Stomach (tissue), 9 donors: Measurements from ENCODE around the gene MALRD1. TPM values are rescaled to one million over a fixed set of nuclear protein-coding genes. Genes with fewer than 3 reads are reported as not detected.

Experiments used
- DNase-seq, 2 donors: peaks; one replicate each; pipeline versions ENCODE4 v3.0.0 to v3.0.0-alpha.2; 2013 to 2019
- H3K27ac ChIP-seq, 5 donors: fragments of 200-600 bp in 4 of 5; sonication (generic) in 4 of 5; one replicate each; pipeline ENCODE4 v1.5.1; 2013 to 2019; ENCODE audit warnings: mild to moderate bottlenecking in 1 of 5, moderate library complexity in 1 of 5
- H3K27me3 ChIP-seq, 3 donors: fragments of 200-600 bp; sonication (generic); one replicate each; pipeline ENCODE4 v1.5.1; 2017 to 2019; ENCODE audit warnings: mixed run types in 1 of 3
- H3K36me3 ChIP-seq, 4 donors: fragments of 200-600 bp; sonication (generic); 1 replicate in 3 of 4; 2 replicates in 1 of 4; pipeline ENCODE4 v1.5.1; 2016 to 2019
- H3K4me1 ChIP-seq, 4 donors: fragments of 200-600 bp; sonication (generic); one replicate each; pipeline ENCODE4 v1.5.1; 2016 to 2019
- H3K4me3 ChIP-seq, 4 donors: fragments of 200-600 bp; sonication (generic) in 3 of 4; one replicate each; pipeline ENCODE4 v1.5.1; 2016 to 2019; ENCODE audit warnings: mild to moderate bottlenecking in 1 of 4
- H3K9me3 ChIP-seq, 4 donors: fragments of 200-600 bp; sonication (generic); one replicate each; pipeline ENCODE4 v1.5.1; 2016 to 2019
- EP300 ChIP-seq: sonication (generic); formaldehyde crosslinking; IDR thresholded peaks from one replicate; pipeline ENCODE4 v1.6.1; 2017; ENCODE audit warnings: antibody characterized with exemption
- POLR2A ChIP-seq, 4 donors: fragments of 450-650 bp; IDR thresholded peaks; one replicate each; pipeline ENCODE4 v1.6.1; 2016; ENCODE audit warnings: antibody characterized with exemption in 4 of 4, control low read depth in 2 of 4, mild to moderate bottlenecking in 1 of 4, moderate library complexity in 1 of 4
- POLR2AphosphoS5 ChIP-seq, 3 donors: sonication (generic); formaldehyde crosslinking; IDR thresholded peaks; one replicate each; pipeline ENCODE4 v1.6.1; 2016; ENCODE audit warnings: antibody characterized with exemption in 3 of 3
- WGBS, 5 donors: extraction: QIAGEN DNeasy Blood & Tissue Kit in 3 of 5; methylation state at CpG; one replicate each; pipeline versions ENCODE4 v1.1.5 to v1.1.7; 2013 to 2018; 5-methylcytosine and 5-hydroxymethylcytosine counted together
- intact Hi-C: fragments of 100-400 bp; cut with DNase I; formaldehyde crosslinking; loops from one replicate; pipeline ENCODE4 v1.15.1; 2023; ENCODE audit warnings: low total_unique reads
- polyA plus RNA-seq, 3 donors: library from polyadenylated mRNA; stranded (reverse); fragments of 200-250 nt; gene quantifications; one replicate each; pipeline ENCODE4 v1.2.3, GENCODE V29; 2013
- total RNA-seq, 5 donors: library from RNA; depleted of rRNA; stranded (reverse); fragments of >200 nt; gene quantifications; one replicate each; pipeline versions ENCODE4 v1.1.0 to v1.2.3, GENCODE V29; 2014 to 2016
- TF ChIP-seq, protein P1 (sequence below), 7 experiments: fragments of 450-650 bp in 4 of 7; fragments of 200-600 bp in 3 of 7; sonication (generic) in 3 of 7; IDR thresholded peaks; one replicate each; pipeline ENCODE4 v1.5.1; 2016 to 2019; ENCODE audit warnings: antibody characterized with exemption in 7 of 7, control low read depth in 2 of 7, mild to moderate bottlenecking in 1 of 7
- donor health status: healthy with polysubstance abuse.
- donor health status: Bipolar disorder and iron deficiency.
- donor health status: healthy.

The MALRD1 gene
- total and polyA plus RNA-seq, 8 donors: 0.10 to 9.7 (median 0.94) TPM; not detected in 2

DNA sequence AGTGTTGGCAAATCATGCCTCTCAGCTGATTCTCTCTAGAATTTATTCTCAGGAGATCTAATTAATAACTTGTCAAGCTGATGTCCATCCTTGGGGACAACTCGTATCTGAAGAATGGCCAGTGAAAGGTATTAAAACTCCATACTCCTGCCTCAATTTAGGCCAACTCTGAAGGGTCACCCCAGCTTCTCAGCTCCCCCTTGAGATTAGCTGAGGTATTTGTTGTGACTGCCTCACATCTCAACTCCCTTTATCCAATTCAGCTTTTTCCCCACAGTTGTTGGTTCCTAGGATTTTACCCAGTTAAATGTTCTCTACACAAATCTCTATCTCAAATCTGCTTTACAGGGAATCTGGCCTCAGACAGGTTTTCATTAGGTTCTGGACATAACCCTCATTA is 182.4 kb downstream of the MALRD1 start:
- peaks cover 0 to 32% (median 4%) of the 10 kb centered on the region in 4 donors for H3K9me3 ChIP-seq
- DNase-seq: no peak
- no peak overlapping the region for H3K27ac ChIP-seq
- H3K4me3 ChIP-seq: no peak overlapping the region
- H3K27me3 ChIP-seq: no peaks in the 10 kb centered on the region
- H3K36me3 ChIP-seq: no peaks in the 10 kb centered on the region
- intact Hi-C loops: no loop called here
- WGBS, 5 donors: 55 to 84% (median 79%) methylated on average over 1 of the region's 1 CpG
- TF ChIP-seq, protein P1, sequence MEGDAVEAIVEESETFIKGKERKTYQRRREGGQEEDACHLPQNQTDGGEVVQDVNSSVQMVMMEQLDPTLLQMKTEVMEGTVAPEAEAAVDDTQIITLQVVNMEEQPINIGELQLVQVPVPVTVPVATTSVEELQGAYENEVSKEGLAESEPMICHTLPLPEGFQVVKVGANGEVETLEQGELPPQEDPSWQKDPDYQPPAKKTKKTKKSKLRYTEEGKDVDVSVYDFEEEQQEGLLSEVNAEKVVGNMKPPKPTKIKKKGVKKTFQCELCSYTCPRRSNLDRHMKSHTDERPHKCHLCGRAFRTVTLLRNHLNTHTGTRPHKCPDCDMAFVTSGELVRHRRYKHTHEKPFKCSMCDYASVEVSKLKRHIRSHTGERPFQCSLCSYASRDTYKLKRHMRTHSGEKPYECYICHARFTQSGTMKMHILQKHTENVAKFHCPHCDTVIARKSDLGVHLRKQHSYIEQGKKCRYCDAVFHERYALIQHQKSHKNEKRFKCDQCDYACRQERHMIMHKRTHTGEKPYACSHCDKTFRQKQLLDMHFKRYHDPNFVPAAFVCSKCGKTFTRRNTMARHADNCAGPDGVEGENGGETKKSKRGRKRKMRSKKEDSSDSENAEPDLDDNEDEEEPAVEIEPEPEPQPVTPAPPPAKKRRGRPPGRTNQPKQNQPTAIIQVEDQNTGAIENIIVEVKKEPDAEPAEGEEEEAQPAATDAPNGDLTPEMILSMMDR (IDR thresholded peaks at IDR 0.05): no peak
- H3K4me1 ChIP-seq: no peaks in the 10 kb centered on the region

DNA sequence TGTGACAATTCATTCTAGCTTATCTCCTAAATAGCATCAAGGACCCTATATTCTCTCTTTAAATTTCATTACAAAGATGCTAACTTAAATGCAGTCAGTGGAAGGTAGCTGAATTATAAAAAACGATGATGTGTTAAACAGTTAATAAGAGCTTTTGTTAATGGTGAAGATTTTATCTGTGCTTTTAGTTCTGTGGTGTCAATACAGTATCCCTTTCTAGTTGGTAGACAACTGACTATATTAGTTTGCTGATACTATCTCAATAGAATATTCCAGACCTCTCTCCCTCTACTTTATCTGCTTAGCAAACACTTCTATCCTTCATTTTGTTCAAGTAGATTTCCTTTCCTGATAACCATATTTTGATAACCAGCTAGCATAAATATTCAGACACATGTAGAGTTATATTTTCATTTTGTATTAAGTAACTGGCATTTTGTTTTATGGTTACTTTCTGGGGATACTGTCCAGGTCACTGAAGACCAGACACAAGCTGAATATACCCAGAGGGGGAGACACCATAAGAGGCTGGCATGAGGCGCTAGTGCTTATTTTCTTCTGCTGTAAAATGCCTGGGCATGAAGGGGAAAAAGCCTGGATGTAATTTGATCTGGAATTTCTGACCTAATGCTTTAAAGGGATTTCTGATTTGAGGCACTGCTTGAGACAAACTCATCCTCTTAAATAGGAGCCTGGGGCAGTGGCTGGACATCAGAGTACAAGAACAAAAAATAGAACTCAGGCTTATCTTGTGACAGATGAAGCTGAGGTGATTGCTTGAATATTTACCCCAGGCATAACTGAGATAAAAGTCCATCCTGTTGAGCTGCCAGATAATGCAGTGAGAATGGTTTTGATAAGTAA is 197.5 kb downstream of the MALRD1 start:
- H3K9me3 ChIP-seq: no peaks in the 10 kb centered on the region
- no peak overlapping the region for H3K4me3 ChIP-seq
- TF ChIP-seq POLR2A (IDR thresholded peaks at IDR 0.05): no peak
- no peak for TF ChIP-seq EP300
- no peak for TF ChIP-seq POLR2AphosphoS5 (IDR thresholded peaks at IDR 0.05)
- TF ChIP-seq, protein P1 (IDR thresholded peaks at IDR 0.05): no peak
- 64 to 84% (median 75%) methylated on average over 2 of the region's 2 CpGs for WGBS, 5 donors
- no peaks in the 10 kb centered on the region for H3K4me1 ChIP-seq
- no peaks in the 10 kb centered on the region for H3K27me3 ChIP-seq
- no peak for DNase-seq
- no peak overlapping the region for H3K27ac ChIP-seq
- intact Hi-C loops: no loop called here
- H3K36me3 ChIP-seq: no peaks in the 10 kb centered on the region

DNA sequence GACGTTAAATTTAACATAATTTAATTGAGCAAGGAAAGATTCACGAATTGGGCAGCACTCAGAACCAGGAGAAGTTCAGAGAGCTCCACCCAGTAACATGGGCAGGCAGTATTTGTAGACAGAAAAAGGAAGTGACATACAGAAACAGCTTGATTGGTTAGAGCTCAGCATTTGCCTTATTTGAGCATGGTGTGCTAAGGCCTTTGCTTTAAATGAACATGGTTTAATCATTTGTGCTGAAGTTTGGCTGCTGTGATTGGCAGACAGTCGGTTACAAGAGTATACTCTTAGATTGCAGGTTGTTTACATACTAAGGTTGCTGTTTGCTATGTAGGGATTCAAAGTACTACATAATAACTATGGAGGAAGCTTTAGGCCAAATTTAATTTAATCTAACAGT is 199.2 kb downstream of the MALRD1 start:
- intact Hi-C loops: no loop called here
- WGBS, 5 donors: 48 to 62% (median 54%) methylated on average over 3 of the region's 3 CpGs

DNA sequence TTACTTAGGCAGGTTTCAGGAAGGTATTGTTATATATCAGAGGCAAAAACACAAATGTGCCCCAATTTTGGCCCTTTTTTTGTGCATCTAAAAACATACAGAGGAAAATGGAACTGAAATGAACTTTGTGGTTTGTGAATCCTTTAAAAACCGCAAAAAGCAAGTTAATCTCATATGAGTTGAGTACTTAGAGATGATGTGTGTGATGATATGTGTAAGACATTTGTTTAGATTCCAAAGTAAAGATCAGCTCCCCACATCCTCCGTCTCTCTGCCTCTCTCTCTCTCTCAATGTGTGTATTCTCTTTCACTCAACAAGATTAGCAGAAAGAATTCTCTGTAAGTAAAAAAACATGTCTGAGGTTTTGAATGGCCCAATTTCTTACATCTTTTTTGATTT is 201.9 kb downstream of the MALRD1 start:
- H3K9me3 ChIP-seq: peaks cover 0 to 6% (median 0%) of the 10 kb centered on the region in 4 donors
- intact Hi-C loops: no loop called here
- 33 to 58% (median 36%) methylated on average over 2 of the region's 2 CpGs for WGBS, 5 donors
- TF ChIP-seq POLR2A (IDR thresholded peaks at IDR 0.05) (no peak), EP300 (no peak), POLR2AphosphoS5 (IDR thresholded peaks at IDR 0.05) (no peak)
- TF ChIP-seq, protein P1 (IDR thresholded peaks at IDR 0.05): no peak
- H3K4me3 ChIP-seq: no peak overlapping the region
- H3K27me3 ChIP-seq: no peaks in the 10 kb centered on the region
- H3K4me1 ChIP-seq: no peaks in the 10 kb centered on the region
- no peak for DNase-seq
- H3K36me3 ChIP-seq: no peaks in the 10 kb centered on the region
- H3K27ac ChIP-seq: no peak overlapping the region

More for the DNA sequence above, 199.2 kb downstream of the MALRD1 start:
- Histone ChIP-seq H3K27me3 (no peaks in the 10 kb centered on the region), H3K9me3 (peaks cover 0 to 6% (median 0%) of the 10 kb centered on the region in 4 donors), H3K27ac (no peak overlapping the region), H3K4me1 (no peaks in the 10 kb centered on the region), H3K4me3 (no peak overlapping the region), H3K36me3 (no peaks in the 10 kb centered on the region)
- no peak for DNase-seq
- TF ChIP-seq EP300: no peak
- TF ChIP-seq, protein P1 (IDR thresholded peaks at IDR 0.05): no peak
- no peak for TF ChIP-seq POLR2AphosphoS5 (IDR thresholded peaks at IDR 0.05)
- TF ChIP-seq POLR2A (IDR thresholded peaks at IDR 0.05): no peak
